Measurements from ENCODE around the gene OSBPL1A. TPM values are rescaled to one million over a fixed set of nuclear protein-coding genes. Genes with fewer than 3 reads are reported as not detected.

The OSBPL1A gene
- total RNA-seq, 4 donors from 2014 or later, result 16.1 to 80.0 (median 61.4) TPM

DNA sequence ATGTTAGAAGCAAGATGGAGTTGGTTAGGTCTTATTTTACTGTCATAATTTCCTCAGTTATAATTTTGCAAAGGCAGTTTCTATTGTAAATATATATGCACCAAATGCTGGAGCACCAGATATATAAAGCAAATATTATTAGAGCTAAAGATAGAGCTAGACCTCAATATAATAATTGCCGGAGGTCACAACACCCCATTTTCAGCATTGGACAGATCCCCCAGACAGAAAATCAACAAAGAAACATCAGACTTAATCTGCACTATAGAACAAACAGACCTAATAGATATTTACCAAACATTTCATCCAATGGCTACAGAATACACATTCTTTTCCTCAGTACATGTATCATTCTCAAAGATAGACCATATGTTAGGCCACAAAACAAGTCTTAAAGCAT, 143.6 kb downstream of the OSBPL1A start:
- H3K4me1 ChIP-seq, result peaks cover 0 to 5% (median 0%) of the 10 kb centered on the region in 4 donors
- TF ChIP-seq EP300 (IDR thresholded peaks at IDR 0.05; ENCODE audit: low read depth) (no peak), POLR2AphosphoS5 (IDR thresholded peaks at IDR 0.05) (no peak), POLR2A (IDR thresholded peaks at IDR 0.05) (no peak)
- TF ChIP-seq, protein P1, sequence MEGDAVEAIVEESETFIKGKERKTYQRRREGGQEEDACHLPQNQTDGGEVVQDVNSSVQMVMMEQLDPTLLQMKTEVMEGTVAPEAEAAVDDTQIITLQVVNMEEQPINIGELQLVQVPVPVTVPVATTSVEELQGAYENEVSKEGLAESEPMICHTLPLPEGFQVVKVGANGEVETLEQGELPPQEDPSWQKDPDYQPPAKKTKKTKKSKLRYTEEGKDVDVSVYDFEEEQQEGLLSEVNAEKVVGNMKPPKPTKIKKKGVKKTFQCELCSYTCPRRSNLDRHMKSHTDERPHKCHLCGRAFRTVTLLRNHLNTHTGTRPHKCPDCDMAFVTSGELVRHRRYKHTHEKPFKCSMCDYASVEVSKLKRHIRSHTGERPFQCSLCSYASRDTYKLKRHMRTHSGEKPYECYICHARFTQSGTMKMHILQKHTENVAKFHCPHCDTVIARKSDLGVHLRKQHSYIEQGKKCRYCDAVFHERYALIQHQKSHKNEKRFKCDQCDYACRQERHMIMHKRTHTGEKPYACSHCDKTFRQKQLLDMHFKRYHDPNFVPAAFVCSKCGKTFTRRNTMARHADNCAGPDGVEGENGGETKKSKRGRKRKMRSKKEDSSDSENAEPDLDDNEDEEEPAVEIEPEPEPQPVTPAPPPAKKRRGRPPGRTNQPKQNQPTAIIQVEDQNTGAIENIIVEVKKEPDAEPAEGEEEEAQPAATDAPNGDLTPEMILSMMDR (IDR thresholded peaks at IDR 0.05), result no peak
- no peak overlapping the region for H3K27ac ChIP-seq
- no peak overlapping the region for H3K4me3 ChIP-seq
- in situ Hi-C loops (cut with MboI; ENCODE audit: low pct_ligation_motif_present in 1 of 4, low pct_unique_long_range_greater_than_20kb in 1 of 4, low sequenced_read_pairs in 3 of 4), result no loop called here
- H3K36me3 ChIP-seq, result no peaks in the 10 kb centered on the region
- intact Hi-C loops (cut with DNase I; ENCODE audit: low total_unique reads), result no loop called here
- 86 to 87% methylated on average over 1 of the region's 1 CpG for WGBS, 2 donors (ENCODE audit: low coverage in 1 of 2)
- H3K27me3 ChIP-seq, result no peaks in the 10 kb centered on the region
- no peak for DNase-seq
- peaks cover 0 to 3% of the 10 kb centered on the region in 2 donors for H3K9me3 ChIP-seq

DNA sequence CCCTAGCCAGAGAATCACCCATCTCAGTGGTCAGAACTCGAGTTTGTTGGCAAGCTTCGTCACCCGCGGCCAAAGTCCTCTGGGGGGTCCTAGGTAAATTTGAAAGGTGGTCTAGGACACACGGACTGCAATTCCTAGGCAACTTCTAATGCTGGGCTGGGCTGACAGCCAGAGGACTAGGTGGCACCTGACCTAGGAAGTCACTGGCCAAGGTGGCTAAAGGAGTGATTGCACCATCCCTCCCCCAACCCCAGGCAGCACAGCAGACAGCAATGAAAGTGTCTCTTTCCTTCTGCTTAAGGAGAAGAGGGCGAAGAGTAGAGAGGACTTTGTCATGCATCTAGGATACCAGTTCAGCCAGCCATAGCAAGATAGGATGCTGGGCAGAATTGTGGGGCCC, 147.9 kb downstream of the OSBPL1A start:
- Histone ChIP-seq H3K4me3 (no peak overlapping the region), H3K27ac (no peak overlapping the region), H3K9me3 (no peaks in the 10 kb centered on the region), H3K27me3 (no peaks in the 10 kb centered on the region), H3K36me3 (no peaks in the 10 kb centered on the region), H3K4me1 (peaks cover 0 to 5% (median 0%) of the 10 kb centered on the region in 4 donors)
- WGBS, 2 donors (ENCODE audit: low coverage in 1 of 2), result 90% methylated on average over 6 of the region's 6 CpGs; no CpG with 5 or more reads in 1 of the 2 donors
- intact Hi-C loops (cut with DNase I; ENCODE audit: low total_unique reads) (no loop called here), in situ Hi-C loops (cut with MboI; ENCODE audit: low pct_ligation_motif_present in 1 of 4, low pct_unique_long_range_greater_than_20kb in 1 of 4, low sequenced_read_pairs in 3 of 4) (loop anchor here in 1 of 4 donors (25.0 kb wide), 1 partner anchor 88 kb away; no protein-coding TSS in a partner anchor)
- TF ChIP-seq POLR2AphosphoS5 (IDR thresholded peaks at IDR 0.05) (no peak), EP300 (IDR thresholded peaks at IDR 0.05; ENCODE audit: low read depth) (no peak), POLR2A (IDR thresholded peaks at IDR 0.05) (no peak)
- TF ChIP-seq, protein P1 (IDR thresholded peaks at IDR 0.05), result no peak
- no peak for DNase-seq

DNA sequence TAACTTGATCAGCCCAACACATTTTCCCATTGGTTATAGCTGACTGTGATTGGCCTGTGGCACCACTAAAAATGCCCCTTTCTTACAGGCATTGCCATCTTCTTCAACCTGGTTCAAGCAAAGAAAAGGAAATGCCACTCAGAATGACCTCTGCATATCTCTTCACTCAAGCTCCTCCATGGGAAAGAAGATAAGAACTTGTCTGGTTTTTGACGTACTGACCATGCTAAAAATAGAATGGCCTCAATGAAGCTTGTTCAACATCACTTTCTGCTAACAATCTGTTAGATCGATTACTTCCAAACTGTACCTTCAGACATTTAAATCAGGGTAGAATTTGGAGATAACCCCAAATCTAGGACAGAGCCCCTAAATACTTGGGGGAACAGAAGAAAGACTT, 149.3 kb downstream of the OSBPL1A start:
- no peak for DNase-seq
- H3K9me3 ChIP-seq, result no peaks in the 10 kb centered on the region
- TF ChIP-seq EP300 (IDR thresholded peaks at IDR 0.05; ENCODE audit: low read depth) (no peak), POLR2A (IDR thresholded peaks at IDR 0.05) (no peak), POLR2AphosphoS5 (IDR thresholded peaks at IDR 0.05) (no peak)
- TF ChIP-seq, protein P1 (IDR thresholded peaks at IDR 0.05), result no peak
- H3K4me1 ChIP-seq, result peaks cover 0 to 5% (median 0%) of the 10 kb centered on the region in 4 donors
- intact Hi-C loops (cut with DNase I; ENCODE audit: low total_unique reads), result no loop called here
- in situ Hi-C loops (cut with MboI; ENCODE audit: low pct_ligation_motif_present in 1 of 4, low pct_unique_long_range_greater_than_20kb in 1 of 4, low sequenced_read_pairs in 3 of 4), result loop anchor here in 1 of 4 donors (25.0 kb wide), 1 partner anchor 89 kb away; no protein-coding TSS in a partner anchor
- no peaks in the 10 kb centered on the region for H3K27me3 ChIP-seq
- 76 to 100% methylated on average over 2 of the region's 2 CpGs for WGBS, 2 donors (ENCODE audit: low coverage in 1 of 2)
- H3K27ac ChIP-seq, result no peak overlapping the region
- no peaks in the 10 kb centered on the region for H3K36me3 ChIP-seq
- no peak overlapping the region for H3K4me3 ChIP-seq

DNA sequence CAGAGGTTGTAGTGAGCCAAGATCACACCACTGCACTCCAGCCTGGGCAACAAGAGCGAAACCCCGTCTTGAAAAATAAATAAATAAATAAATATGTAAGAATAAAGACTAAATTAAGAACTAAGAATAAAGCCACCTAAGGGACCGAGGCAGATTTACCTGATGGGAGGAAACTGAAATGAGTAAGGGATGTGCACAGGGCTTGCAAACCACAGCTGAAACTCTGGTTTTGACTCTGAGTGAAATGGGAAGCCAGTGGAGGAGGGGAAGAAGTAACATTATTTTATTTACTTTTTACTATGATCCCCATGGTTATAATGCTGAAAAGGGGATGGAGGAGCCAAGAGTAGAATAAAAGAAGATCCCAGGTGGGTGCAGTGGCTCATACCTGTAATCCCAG, 151.5 kb downstream of the OSBPL1A start:
- 77 to 93% methylated on average over 3 of the region's 3 CpGs for WGBS, 2 donors (ENCODE audit: low coverage in 1 of 2)

More for the DNA sequence above, 151.5 kb downstream of the OSBPL1A start:
- no peak for DNase-seq
- Histone ChIP-seq H3K9me3 (no peaks in the 10 kb centered on the region), H3K27ac (no peak overlapping the region), H3K4me3 (no peak overlapping the region), H3K36me3 (no peaks in the 10 kb centered on the region), H3K27me3 (no peaks in the 10 kb centered on the region), H3K4me1 (no peaks in the 10 kb centered on the region)
- intact Hi-C loops (cut with DNase I; ENCODE audit: low total_unique reads), result no loop called here
- in situ Hi-C loops (cut with MboI; ENCODE audit: low pct_ligation_motif_present in 1 of 4, low pct_unique_long_range_greater_than_20kb in 1 of 4, low sequenced_read_pairs in 3 of 4), result loop anchor here in 1 of 4 donors (25.0 kb wide), 1 partner anchor 91 kb away; no protein-coding TSS in a partner anchor
- TF ChIP-seq EP300 (IDR thresholded peaks at IDR 0.05; ENCODE audit: low read depth) (no peak), POLR2AphosphoS5 (IDR thresholded peaks at IDR 0.05) (no peak), POLR2A (IDR thresholded peaks at IDR 0.05) (no peak)
- TF ChIP-seq, protein P1 (IDR thresholded peaks at IDR 0.05), result no peak

Data from transverse colon (tissue), 4 donors.